GM12873 (cell line): ENCODE data around the gene COG5.

Experiments used
- TF ChIP-seq, protein P1 (sequence below): IDR thresholded peaks from 2 replicates; pipeline ENCODE4 v1.5.1; 2012; ENCODE audit warnings: low read depth, mild to moderate bottlenecking, moderate library complexity, low read length, control low read depth; ENCODE audit not compliant: insufficient read depth; ENCODE audit errors: missing control alignments

COG5 gene

DNA sequence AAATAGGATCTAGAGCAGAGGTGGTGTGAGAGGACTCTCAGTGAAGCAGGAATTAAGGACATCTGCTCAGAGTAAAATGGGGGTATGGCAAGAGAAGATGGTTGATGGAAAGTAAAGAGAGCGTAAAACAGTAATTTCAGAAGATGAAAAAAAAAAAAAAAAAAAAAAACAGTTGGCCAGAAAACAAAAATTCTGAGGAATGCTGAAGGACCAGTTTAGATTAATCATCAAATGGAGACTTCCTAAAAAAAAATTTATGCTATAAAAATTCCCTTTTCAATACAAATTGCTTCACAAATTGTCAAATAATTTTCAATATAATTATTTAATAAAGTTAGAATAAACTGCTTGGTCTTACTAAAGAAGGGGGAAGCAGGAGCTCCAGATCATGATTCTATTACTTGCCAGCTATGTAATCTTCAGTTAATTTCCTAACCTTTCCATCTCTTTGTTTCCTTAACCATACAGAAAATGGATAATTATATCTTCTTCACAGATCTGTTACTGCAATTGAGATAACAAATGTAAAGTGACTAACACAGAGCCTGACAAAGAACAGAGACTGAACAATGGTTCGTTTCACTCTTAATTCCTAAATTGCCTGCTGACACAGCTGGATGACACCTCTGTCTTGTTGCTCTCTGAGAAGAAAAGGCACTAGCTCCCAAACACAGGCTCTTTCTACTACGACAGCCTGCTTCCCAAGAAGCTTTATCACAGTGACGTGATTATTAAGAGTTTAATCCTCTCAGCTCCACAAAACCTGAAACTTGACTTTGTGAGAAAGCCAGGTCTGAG is 158.8 kb downstream of the COG5 start:
- TF ChIP-seq, protein P1, sequence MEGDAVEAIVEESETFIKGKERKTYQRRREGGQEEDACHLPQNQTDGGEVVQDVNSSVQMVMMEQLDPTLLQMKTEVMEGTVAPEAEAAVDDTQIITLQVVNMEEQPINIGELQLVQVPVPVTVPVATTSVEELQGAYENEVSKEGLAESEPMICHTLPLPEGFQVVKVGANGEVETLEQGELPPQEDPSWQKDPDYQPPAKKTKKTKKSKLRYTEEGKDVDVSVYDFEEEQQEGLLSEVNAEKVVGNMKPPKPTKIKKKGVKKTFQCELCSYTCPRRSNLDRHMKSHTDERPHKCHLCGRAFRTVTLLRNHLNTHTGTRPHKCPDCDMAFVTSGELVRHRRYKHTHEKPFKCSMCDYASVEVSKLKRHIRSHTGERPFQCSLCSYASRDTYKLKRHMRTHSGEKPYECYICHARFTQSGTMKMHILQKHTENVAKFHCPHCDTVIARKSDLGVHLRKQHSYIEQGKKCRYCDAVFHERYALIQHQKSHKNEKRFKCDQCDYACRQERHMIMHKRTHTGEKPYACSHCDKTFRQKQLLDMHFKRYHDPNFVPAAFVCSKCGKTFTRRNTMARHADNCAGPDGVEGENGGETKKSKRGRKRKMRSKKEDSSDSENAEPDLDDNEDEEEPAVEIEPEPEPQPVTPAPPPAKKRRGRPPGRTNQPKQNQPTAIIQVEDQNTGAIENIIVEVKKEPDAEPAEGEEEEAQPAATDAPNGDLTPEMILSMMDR: no peak

DNA sequence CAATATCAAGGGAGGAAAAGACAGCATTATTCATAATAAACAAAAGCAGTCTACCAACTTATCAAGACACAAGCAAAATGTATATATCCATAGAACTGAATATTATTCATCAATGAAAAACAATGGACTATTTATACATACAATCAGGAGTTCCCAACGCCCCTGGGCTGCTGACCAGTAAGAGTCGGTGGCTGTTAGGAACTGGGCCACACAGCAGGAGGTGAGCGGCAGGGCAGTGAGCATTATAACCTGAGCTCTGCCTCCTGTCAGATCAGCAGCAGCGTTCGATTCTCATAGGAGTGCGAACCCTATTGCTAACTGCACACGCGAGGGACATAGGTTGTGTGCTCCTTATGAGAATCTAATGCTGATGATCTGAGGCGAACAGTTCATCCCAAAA is 165.6 kb downstream of the COG5 start:
- TF ChIP-seq, protein P1: no peak

DNA sequence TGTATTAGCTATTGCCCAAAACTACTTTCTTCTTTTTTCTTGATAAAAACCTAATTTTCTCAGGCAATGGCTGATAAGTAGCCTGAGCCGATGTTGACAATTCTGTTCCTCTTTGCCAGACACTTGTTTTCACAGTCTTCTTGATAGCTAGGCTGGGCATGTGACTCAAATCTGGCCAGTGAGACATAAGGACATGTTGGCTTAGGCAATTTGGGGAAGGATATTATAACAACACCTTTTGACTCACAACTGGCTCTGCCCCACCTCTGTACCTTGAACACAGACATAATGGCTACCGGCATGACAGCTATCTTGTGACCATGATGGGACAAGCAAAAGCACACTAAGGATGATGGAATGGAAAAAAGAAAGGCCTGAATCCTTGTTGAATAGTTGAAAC is 166.7 kb downstream of the COG5 start:
- TF ChIP-seq, protein P1: no peak

DNA sequence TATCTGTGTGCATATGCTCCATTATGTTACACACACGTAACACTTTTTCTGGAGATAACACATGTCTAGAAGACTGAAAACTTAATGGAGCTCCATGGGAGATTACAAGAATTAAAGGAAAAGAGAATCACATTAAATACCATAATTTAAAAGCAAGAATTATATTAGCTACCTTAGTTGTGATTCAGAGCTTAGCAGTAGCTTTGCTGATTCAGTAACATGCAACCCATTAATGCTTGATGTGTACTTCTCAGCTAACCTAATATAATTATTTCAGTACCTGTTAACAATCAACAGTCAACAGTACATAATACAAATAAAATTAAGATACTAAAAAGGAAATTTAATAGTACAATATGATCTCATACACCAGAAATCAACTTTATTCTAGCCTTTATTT is 167.6 kb downstream of the COG5 start:
- TF ChIP-seq, protein P1: no peak

DNA sequence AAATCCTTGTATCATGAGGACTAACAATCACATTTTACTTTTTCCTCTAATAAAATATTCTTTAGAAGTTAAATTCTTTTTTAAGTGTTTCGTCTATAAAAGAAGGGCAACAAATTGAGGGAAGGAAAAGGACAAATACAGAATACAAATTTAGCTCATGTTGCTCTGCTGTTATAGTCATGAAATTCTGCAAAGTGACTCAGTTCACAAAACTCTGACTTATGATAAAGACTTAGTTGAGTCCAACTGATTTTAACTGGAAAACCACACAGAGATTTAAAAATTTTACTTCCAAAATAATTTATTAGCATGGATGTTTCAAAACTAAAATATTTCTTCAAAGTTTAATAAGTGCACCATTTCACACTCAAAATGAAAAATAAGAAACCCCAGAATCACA is 168.9 kb downstream of the COG5 start:
- TF ChIP-seq, protein P1: no peak

DNA sequence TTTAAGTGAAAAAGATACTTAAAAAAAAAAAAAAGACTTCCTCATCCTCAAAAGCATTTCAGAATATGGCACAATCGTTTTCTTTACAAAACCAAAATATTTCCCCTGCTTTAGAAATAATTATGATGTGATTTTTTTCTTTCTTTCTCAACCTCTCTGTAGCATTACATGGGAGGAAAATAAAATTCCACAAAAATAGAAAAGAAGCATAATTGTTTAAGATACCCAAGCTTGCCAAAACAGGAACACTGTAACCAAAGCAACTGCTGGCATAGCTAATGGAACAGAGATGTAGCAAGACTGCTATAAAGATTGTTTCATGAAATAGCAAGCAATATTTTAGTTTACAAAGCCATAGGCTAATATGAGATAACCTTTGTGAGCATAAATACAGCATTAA is 169.4 kb downstream of the COG5 start:
- TF ChIP-seq, protein P1: no peak

DNA sequence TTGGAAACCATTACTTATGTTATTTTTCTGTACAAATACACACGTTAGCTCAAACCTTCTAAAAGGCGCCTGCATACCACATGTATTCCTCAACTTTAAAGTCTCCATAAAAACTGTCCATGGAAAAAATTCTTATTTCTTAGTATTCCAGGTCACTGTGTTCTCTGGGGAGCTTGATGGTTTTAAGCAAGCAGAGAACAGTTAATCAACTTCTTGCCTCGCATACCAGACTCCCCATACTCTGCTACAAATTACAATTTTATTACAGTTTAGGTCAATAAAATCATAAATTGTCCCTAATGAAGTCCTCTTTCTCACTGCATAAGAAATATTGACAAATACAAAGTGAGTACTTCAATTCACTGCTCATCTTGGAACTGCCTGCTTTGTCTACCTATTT is 170.9 kb downstream of the COG5 start:
- TF ChIP-seq, protein P1: no peak

DNA sequence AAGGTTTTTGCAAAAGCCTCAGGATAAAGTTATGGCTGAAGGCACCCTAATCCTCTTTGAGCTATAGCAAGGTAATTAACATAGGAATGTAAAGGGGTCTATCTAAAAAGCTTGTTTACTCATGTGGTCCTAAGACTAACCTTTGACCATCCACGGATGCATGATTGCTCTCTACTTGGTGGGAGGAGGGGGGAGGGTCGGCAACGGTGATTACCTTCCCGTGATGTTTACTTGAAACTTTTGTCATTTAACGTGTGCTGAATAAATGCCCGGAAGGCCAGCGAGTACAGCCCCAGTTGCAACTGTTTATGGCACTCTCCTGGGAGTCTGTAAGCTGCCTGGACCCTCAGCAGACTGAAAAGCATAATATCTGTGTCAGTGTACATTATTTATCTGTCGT is 172.8 kb downstream of the COG5 start:
- TF ChIP-seq, protein P1: no peak
